K562 (cell line): Measurements from ENCODE around the gene FKBP7. TPM values are rescaled to one million over a fixed set of nuclear protein-coding genes. Genes with fewer than 3 reads are reported as not detected.
A peak's percentile ranks its signal among the peaks of the same experiment; 100 is the strongest.

ENCODE experiments used
- CBFA2T3 ChIP-seq: fragments of 450-650 bp; IDR thresholded peaks from 2 replicates; pipeline ENCODE4 v1.6.1; 2017
- CTBP1 ChIP-seq: fragments of 450-650 bp; IDR thresholded peaks from 2 replicates; pipeline ENCODE4 v1.6.1; 2016; ENCODE audit warnings: borderline replicate concordance
- DMBX1 ChIP-seq: fragments of 250-450 bp; sonication (Bioruptor Pico); IDR thresholded peaks from 2 replicates; pipeline ENCODE4 v1.8.0; 2022; ENCODE audit warnings: inconsistent platforms, mild to moderate bottlenecking, moderate library complexity, borderline replicate concordance
- ETV6 ChIP-seq, 3 experiments: fragments of 150-350 bp in 1 of 3; sonication (generic) in 1 of 3; formaldehyde crosslinking in 1 of 3; IDR thresholded peaks; 2 replicates each; pipeline versions ENCODE4 v1.6.1 to v1.8.0; 2014 to 2022; ENCODE audit warnings: borderline replicate concordance in 2 of 3, low read depth in 2 of 3, antibody characterized with exemption in 1 of 3, low read length in 1 of 3, mild to moderate bottlenecking in 1 of 3, missing genetic modification reagents in 1 of 3
- HDAC6 ChIP-seq: IDR thresholded peaks from 2 replicates; pipeline ENCODE4 v1.6.1; 2012; ENCODE audit warnings: low read depth, mild to moderate bottlenecking, control low read depth, inconsistent platforms, low read length, moderate library complexity
- MAZ ChIP-seq, 2 experiments: fragments of 450-650 bp in 1 of 2; sonication (generic) in 1 of 2; formaldehyde crosslinking; IDR thresholded peaks in 1 of 2; conservative IDR thresholded peaks in 1 of 2; 2 replicates each; pipeline versions ENCODE4 v1.4.0 to v1.5.0; 2020; ENCODE audit warnings: mild to moderate bottlenecking in 1 of 2, missing genetic modification reagents in 1 of 2
- NCOA2 ChIP-seq, 2 experiments: fragments of 450-650 bp; IDR thresholded peaks; 2 replicates each; pipeline ENCODE4 v1.6.1; 2018; ENCODE audit warnings: mild to moderate bottlenecking in 2 of 2, moderate library complexity in 1 of 2; ENCODE audit not compliant: partially characterized antibody in 2 of 2
- POLR2H ChIP-seq: IDR thresholded peaks from 2 replicates; pipeline ENCODE4 v1.6.1; 2016; ENCODE audit warnings: missing genetic modification characterization, low read depth, mild to moderate bottlenecking, control low read depth, missing compliant biosample characterization, moderate library complexity
- RCOR1 ChIP-seq, 2 experiments: IDR thresholded peaks; 2 replicates each; pipeline ENCODE4 v1.6.1; 2012; ENCODE audit warnings: low read depth in 2 of 2, low read length in 2 of 2, borderline replicate concordance in 1 of 2, improper control_type of control experiment in 1 of 2
- TCFL5 ChIP-seq: fragments of 250-450 bp; sonication (Bioruptor Pico); conservative IDR thresholded peaks from 2 replicates; pipeline ENCODE4 v1.6.1; 2021; ENCODE audit warnings: mild to moderate bottlenecking, moderate library complexity, matching md5 sums
- polyA plus RNA-seq, 8 experiments: library from polyadenylated mRNA; depleted of rRNA in 4 of 8; stranded (reverse) in 5 of 8; unstranded in 3 of 8; fragments of >200 nt; fragmentation: Nextera tagmentation in 2 of 8; fragmentation: Illumina TruSeq in 1 of 8; extraction: Ambion mirVana in 2 of 8; extraction: Trizol in 1 of 8; gene quantifications; 2 replicates each; pipeline versions ENCODE4 v1.2.1 to v1.2.3, GENCODE V29; 2011 to 2014; ENCODE audit warnings: inconsistent platforms in 1 of 8, missing spikeins in 1 of 8
- total RNA-seq, 7 experiments: library from RNA; depleted of rRNA in 6 of 7; stranded (reverse); fragments of >200 nt in 6 of 7; fragmentation: Illumina TruSeq in 2 of 7; extraction: Trizol in 2 of 7; gene quantifications; 2 replicates each; pipeline versions ENCODE4 v1.2.1 to v1.2.3, GENCODE V29; 2011 to 2021; ENCODE audit warnings: low replicate concordance in 1 of 7
- TF ChIP-seq, protein P1 (sequence below): fragments of 250-450 bp; sonication (Bioruptor Pico); IDR thresholded peaks from 2 replicates; pipeline ENCODE4 v1.4.0; 2020; ENCODE audit warnings: mild to moderate bottlenecking, moderate library complexity
- TF ChIP-seq, protein P2 (sequence below): fragments of 450-650 bp; formaldehyde crosslinking; IDR thresholded peaks from 2 replicates; pipeline ENCODE4 v1.4.0; 2020; ENCODE audit warnings: mild to moderate bottlenecking, moderate library complexity
- TF ChIP-seq, protein P3 (sequence below): fragments of 250-450 bp; sonication (Bioruptor Pico); IDR thresholded peaks from 2 replicates; pipeline ENCODE4 v1.5.0; 2021
- TF ChIP-seq, protein P4 (sequence below): fragments of 200-800 bp; sonication (Bioruptor generic); IDR thresholded peaks from 2 replicates; pipeline ENCODE4 v1.6.1; 2017; ENCODE audit warnings: missing genetic modification characterization, missing compliant biosample characterization
- TF ChIP-seq, protein P5 (sequence below): fragments of 250-450 bp; sonication (Bioruptor Pico); IDR thresholded peaks from 2 replicates; pipeline ENCODE4 v1.8.0; 2022; ENCODE audit warnings: moderate library complexity, mild to moderate bottlenecking, inconsistent platforms
- TF ChIP-seq, protein P6 (sequence below): fragments of 450-650 bp; IDR thresholded peaks from one replicate; pipeline ENCODE4 v1.6.1; 2018; ENCODE audit warnings: mild to moderate bottlenecking, moderate library complexity; ENCODE audit not compliant: partially characterized antibody

The FKBP7 gene
- total and polyA plus RNA-seq, 9 of the 15 experiments (the other 6 are each of a cell fraction or from before 2014, with no cell fraction given) = 6.1 to 23.2 (median 19.0) TPM

DNA sequence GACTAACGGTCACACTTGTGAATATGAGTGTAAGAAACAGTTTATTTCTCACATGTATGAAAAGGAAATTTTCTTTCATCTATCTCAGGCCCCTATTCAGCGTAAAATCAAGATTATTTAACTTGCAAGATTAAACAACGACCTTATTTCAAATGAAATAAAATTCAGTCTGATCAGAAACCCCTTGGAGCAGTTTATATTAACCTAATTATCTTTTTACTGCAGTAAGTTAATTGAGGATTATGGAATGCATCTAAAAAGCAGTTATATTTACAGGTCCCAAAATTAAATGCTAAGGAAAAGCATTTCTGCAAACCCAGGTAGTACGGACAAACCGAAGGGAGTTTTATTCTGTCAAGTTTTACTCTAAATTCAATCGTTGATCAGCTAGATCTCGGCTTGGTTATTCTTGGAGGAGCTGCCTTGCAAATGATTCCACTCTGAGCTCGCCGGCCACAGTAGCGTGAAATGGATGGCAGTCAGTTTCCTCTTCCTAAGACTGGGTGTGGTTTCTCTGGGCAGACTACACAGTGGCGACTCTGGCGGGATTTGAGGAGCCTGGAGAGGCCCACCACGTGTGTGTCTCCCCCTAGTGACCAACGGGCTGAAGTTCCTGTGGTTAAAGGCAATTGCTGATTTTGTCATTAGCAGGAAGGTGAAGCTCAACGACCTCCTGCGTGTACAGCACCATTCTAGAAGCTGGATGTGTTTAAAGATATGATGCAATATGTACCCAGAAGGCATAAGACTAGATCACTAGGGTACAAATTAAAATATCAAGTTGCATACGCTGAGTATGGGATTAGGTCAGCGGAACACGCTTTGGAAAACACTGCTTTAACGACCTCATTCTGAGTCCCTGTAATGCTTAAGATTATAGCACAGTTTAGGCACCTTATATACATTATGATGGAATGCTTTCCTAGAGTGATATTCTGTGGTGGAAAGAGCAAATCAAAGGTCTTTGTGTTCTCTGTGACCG is 63.8 kb downstream of the FKBP7 start (continued):
- 0 out of 2 replicates have a peak, but pooled peaks have one; percentile 29 for TF ChIP-seq DMBX1 (CRISPR knock-in tag)
- TF ChIP-seq, protein P1, sequence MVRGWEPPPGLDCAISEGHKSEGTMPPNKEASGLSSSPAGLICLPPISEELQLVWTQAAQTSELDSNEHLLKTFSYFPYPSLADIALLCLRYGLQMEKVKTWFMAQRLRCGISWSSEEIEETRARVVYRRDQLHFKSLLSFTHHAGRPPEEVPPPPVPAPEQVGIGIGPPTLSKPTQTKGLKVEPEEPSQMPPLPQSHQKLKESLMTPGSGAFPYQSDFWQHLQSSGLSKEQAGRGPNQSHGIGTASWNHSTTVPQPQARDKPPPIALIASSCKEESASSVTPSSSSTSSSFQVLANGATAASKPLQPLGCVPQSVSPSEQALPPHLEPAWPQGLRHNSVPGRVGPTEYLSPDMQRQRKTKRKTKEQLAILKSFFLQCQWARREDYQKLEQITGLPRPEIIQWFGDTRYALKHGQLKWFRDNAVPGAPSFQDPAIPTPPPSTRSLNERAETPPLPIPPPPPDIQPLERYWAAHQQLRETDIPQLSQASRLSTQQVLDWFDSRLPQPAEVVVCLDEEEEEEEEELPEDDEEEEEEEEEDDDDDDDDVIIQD (CRISPR knock-in tag) = no peak
- peak; percentile 48 to 52; a peak in 2 of 4 replicates for TF ChIP-seq ETV6 (IDR thresholded peaks at IDR 0.05; ENCODE audit: borderline replicate concordance in 1 of 2, low read depth in 2 of 2, low read length in 1 of 2)
- no peak for TF ChIP-seq ETV6 (CRISPR knock-in tag; IDR thresholded peaks at IDR 0.05; ENCODE audit: borderline replicate concordance)
- peak; percentile 65; the same call in 1 of the 2 replicates for TF ChIP-seq POLR2H (tag)
- TF ChIP-seq, protein P2, sequence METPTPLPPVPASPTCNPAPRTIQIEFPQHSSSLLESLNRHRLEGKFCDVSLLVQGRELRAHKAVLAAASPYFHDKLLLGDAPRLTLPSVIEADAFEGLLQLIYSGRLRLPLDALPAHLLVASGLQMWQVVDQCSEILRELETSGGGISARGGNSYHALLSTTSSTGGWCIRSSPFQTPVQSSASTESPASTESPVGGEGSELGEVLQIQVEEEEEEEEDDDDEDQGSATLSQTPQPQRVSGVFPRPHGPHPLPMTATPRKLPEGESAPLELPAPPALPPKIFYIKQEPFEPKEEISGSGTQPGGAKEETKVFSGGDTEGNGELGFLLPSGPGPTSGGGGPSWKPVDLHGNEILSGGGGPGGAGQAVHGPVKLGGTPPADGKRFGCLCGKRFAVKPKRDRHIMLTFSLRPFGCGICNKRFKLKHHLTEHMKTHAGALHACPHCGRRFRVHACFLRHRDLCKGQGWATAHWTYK = no peak
- TF ChIP-seq NCOA2 (IDR thresholded peaks at IDR 0.05; ENCODE audit: partially characterized antibody in 2 of 2) = no peak
- TF ChIP-seq, protein P3, sequence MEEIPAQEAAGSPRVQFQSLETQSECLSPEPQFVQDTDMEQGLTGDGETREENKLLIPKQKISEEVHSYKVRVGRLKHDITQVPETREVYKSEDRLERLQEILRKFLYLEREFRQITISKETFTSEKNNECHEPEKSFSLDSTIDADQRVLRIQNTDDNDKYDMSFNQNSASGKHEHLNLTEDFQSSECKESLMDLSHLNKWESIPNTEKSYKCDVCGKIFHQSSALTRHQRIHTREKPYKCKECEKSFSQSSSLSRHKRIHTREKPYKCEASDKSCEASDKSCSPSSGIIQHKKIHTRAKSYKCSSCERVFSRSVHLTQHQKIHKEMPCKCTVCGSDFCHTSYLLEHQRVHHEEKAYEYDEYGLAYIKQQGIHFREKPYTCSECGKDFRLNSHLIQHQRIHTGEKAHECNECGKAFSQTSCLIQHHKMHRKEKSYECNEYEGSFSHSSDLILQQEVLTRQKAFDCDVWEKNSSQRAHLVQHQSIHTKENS (CRISPR knock-in tag) = no peak
- TF ChIP-seq MAZ (CRISPR knock-in tag; conservative IDR thresholded peaks at IDR 0.05 in 1 of 2, IDR thresholded peaks at IDR 0.05 in 1 of 2) = peak; percentile 55 to 74; a peak in 3 of 4 replicates
- TF ChIP-seq CTBP1 = peak; percentile 95
- TF ChIP-seq, protein P4, sequence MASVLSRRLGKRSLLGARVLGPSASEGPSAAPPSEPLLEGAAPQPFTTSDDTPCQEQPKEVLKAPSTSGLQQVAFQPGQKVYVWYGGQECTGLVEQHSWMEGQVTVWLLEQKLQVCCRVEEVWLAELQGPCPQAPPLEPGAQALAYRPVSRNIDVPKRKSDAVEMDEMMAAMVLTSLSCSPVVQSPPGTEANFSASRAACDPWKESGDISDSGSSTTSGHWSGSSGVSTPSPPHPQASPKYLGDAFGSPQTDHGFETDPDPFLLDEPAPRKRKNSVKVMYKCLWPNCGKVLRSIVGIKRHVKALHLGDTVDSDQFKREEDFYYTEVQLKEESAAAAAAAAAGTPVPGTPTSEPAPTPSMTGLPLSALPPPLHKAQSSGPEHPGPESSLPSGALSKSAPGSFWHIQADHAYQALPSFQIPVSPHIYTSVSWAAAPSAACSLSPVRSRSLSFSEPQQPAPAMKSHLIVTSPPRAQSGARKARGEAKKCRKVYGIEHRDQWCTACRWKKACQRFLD = 0 out of 2 replicates have a peak, but pooled peaks have one; percentile 3
- no peak for TF ChIP-seq TCFL5 (CRISPR knock-in tag)
- peak; percentile 71 to 92 for TF ChIP-seq RCOR1 (IDR thresholded peaks at IDR 0.05; ENCODE audit: borderline replicate concordance in 1 of 2, low read depth in 2 of 2, low read length in 2 of 2)
- TF ChIP-seq, protein P5, sequence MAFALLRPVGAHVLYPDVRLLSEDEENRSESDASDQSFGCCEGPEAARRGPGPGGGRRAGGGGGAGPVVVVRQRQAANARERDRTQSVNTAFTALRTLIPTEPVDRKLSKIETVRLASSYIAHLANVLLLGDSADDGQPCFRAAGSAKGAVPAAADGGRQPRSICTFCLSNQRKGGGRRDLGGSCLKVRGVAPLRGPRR = no peak
- TF ChIP-seq CBFA2T3 = peak; percentile 34
- TF ChIP-seq HDAC6 = no peak
- TF ChIP-seq, protein P6, sequence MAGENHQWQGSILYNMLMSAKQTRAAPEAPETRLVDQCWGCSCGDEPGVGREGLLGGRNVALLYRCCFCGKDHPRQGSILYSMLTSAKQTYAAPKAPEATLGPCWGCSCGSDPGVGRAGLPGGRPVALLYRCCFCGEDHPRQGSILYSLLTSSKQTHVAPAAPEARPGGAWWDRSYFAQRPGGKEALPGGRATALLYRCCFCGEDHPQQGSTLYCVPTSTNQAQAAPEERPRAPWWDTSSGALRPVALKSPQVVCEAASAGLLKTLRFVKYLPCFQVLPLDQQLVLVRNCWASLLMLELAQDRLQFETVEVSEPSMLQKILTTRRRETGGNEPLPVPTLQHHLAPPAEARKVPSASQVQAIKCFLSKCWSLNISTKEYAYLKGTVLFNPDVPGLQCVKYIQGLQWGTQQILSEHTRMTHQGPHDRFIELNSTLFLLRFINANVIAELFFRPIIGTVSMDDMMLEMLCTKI = no peak
